Caco-2 (cell line): ENCODE data around the gene UNC5A. TPM values are rescaled to one million over a fixed set of nuclear protein-coding genes. Genes with fewer than 3 reads are reported as not detected.

Experiments used
- BruUV-seq: library from RNA; stranded (reverse); fragments of 400-500 nt; replicated peaks from 2 replicates; lab custom pipeline; 2021; lab: Mats Ljungman, UMichigan
- CTCF ChIA-PET: fragments of 300-600 bp; sonication (Branson Sonifier 250); formaldehyde crosslinking; loops from one replicate; lab custom pipeline; 2022; ENCODE audit warnings: antibody characterized with exemption; lab: Charles Lee
- POLR2A ChIA-PET: fragments of 300-600 bp; sonication (Branson Sonifier 250); formaldehyde crosslinking; loops from one replicate; lab custom pipeline; 2022; ENCODE audit warnings: antibody characterized with exemption; lab: Charles Lee
- DNase-seq, 2 experiments: peaks; one replicate each; pipeline versions ENCODE4 v3.0.0 to v3.0.0-alpha.2; 2020 to 2022
- H3K27me3 ChIP-seq: replicated peaks from 2 replicates; pipeline ENCODE4 v1.6.0; 2011; ENCODE audit warnings: low read length; ENCODE audit not compliant: control insufficient read depth, insufficient read depth
- H3K36me3 ChIP-seq: 2 replicates; pipeline ENCODE4 v1.5.1; 2011; ENCODE audit warnings: low read length; ENCODE audit not compliant: control insufficient read depth, insufficient read depth
- H3K4me1 ChIP-seq: fragments of 250-450 bp; sonication (Bioruptor Pico); 2 replicates; pipeline ENCODE4 v1.5.1; 2020; ENCODE audit warnings: mild to moderate bottlenecking
- H3K4me3 ChIP-seq: 2 replicates; pipeline ENCODE4 v1.5.1; 2011; ENCODE audit warnings: low read depth, mild to moderate bottlenecking, control low read depth, low read length
- H3K9me3 ChIP-seq: fragments of 250-450 bp; sonication (Bioruptor Pico); 2 replicates; pipeline ENCODE4 v1.5.1; 2020; ENCODE audit warnings: mild to moderate bottlenecking, moderate library complexity
- H3K27ac Mint-ChIP-seq: one replicate; pipeline ENCODE4 v1.8.0; 2022; ENCODE audit warnings: mixed read lengths; ENCODE audit not compliant: unreplicated experiment
- H3K27me3 Mint-ChIP-seq: one replicate; pipeline ENCODE4 v1.8.0; 2022; ENCODE audit warnings: mixed read lengths; ENCODE audit not compliant: insufficient read depth, unreplicated experiment
- H3K36me3 Mint-ChIP-seq: one replicate; pipeline ENCODE4 v1.8.0; 2022; ENCODE audit warnings: mild to moderate bottlenecking, mixed read lengths; ENCODE audit not compliant: insufficient read depth, unreplicated experiment
- H3K4me1 Mint-ChIP-seq: one replicate; pipeline ENCODE4 v1.8.0; 2022; ENCODE audit warnings: low read depth, mixed read lengths; ENCODE audit not compliant: unreplicated experiment
- H3K4me3 Mint-ChIP-seq: one replicate; pipeline ENCODE4 v1.8.0; 2022; ENCODE audit warnings: mild to moderate bottlenecking, moderate library complexity, mixed read lengths; ENCODE audit not compliant: unreplicated experiment
- H3K9me3 Mint-ChIP-seq: one replicate; pipeline ENCODE4 v1.8.0; 2022; ENCODE audit warnings: mixed read lengths; ENCODE audit not compliant: unreplicated experiment
- intact Hi-C: fragments of 100-400 bp; cut with micrococcal nuclease; formaldehyde crosslinking; loops from one replicate; pipeline ENCODE4 v1.10.0; 2022; ENCODE audit not compliant: unreplicated experiment
- total RNA-seq: library from RNA; stranded (reverse); gene quantifications from 2 replicates; pipeline ENCODE4 v1.2.3, GENCODE V29; 2022
- TF ChIP-seq, protein P1 (sequence below), 2 experiments: fragments of 200-600 bp in 1 of 2; IDR thresholded peaks; 1 replicate in 1 of 2; 2 replicates in 1 of 2; pipeline versions ENCODE4 v1.5.1 to v1.8.0; 2011 to 2022; ENCODE audit warnings: antibody characterized with exemption in 1 of 2, control low read depth in 1 of 2, inconsistent platforms in 1 of 2, low read depth in 1 of 2, low read length in 1 of 2, mild to moderate bottlenecking in 1 of 2, moderate library complexity in 1 of 2; ENCODE audit not compliant: insufficient read depth in 1 of 2, severe bottlenecking in 1 of 2, unreplicated experiment in 1 of 2

Gene UNC5A
- total RNA-seq, 1 experiment from 2014 or later: not detected

DNA sequence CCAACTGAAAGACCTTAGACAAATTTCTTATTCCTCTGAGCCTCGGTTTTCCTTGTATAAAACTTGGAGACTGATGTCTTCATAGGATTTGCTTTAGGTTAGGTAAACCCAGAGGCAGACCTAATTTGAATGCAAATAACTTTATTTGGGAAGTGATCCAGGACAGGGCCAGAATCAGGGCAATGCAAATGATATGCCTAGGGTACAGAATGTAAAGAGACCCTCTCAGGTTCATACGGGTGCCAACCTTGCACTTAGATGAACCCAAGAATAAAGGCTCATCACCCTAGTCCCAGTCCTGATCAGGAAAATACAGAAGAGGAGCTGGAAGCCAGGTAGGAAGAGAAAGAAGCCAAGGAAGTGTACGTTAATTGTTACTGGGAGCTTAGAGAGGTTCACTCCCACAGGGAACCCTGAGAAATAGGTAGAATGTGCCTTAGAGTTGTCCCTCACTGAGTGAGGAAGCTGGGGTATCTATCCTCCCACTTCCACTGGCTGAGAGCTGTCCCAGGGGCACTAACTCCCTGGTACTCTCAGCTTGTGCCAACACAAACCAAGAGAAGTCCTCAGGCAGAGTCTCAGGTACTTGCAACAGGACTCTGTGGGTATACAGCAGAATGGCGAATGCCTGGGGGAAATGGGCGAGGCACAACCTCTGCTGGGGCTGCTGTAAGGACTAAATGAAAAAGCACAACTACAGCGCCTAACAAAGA lies 91.9 kb downstream of the UNC5A start:
- ChIA-PET CTCF (no interaction called here), POLR2A (no interaction called here)
- Mint-ChIP-seq H3K36me3 (peaks cover 64% of the 10 kb centered on the region), H3K9me3 (no peaks in the 10 kb centered on the region), H3K27me3 (no peaks in the 10 kb centered on the region), H3K4me1 (no peaks in the 10 kb centered on the region), H3K27ac (no peak overlapping the region), H3K4me3 (no peak overlapping the region)
- intact Hi-C loops: no loop called here
- Histone ChIP-seq H3K36me3 (peaks cover 9% of the 10 kb centered on the region), H3K9me3 (no peaks in the 10 kb centered on the region), H3K4me1 (no peaks in the 10 kb centered on the region), H3K27me3 (no peaks in the 10 kb centered on the region), H3K4me3 (no peak overlapping the region)
- BruUV-seq: no TSS peak
- no peak for DNase-seq
- TF ChIP-seq, protein P1, sequence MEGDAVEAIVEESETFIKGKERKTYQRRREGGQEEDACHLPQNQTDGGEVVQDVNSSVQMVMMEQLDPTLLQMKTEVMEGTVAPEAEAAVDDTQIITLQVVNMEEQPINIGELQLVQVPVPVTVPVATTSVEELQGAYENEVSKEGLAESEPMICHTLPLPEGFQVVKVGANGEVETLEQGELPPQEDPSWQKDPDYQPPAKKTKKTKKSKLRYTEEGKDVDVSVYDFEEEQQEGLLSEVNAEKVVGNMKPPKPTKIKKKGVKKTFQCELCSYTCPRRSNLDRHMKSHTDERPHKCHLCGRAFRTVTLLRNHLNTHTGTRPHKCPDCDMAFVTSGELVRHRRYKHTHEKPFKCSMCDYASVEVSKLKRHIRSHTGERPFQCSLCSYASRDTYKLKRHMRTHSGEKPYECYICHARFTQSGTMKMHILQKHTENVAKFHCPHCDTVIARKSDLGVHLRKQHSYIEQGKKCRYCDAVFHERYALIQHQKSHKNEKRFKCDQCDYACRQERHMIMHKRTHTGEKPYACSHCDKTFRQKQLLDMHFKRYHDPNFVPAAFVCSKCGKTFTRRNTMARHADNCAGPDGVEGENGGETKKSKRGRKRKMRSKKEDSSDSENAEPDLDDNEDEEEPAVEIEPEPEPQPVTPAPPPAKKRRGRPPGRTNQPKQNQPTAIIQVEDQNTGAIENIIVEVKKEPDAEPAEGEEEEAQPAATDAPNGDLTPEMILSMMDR (IDR thresholded peaks at IDR 0.05; ENCODE audit: insufficient read depth in 1 of 2, low read depth in 1 of 2, low read length in 1 of 2, severe bottlenecking in 1 of 2, unreplicated experiment in 1 of 2): no peak

GRCh38 chr5:176902911-176903664 lies 92.7 kb downstream of the UNC5A start:
- Mint-ChIP-seq H3K9me3 (no peaks in the 10 kb centered on the region), H3K27ac (no peak overlapping the region), H3K4me1 (no peaks in the 10 kb centered on the region), H3K36me3 (peaks cover 66% of the 10 kb centered on the region), H3K4me3 (no peak overlapping the region), H3K27me3 (no peaks in the 10 kb centered on the region)
- TF ChIP-seq, protein P1 (IDR thresholded peaks at IDR 0.05; ENCODE audit: insufficient read depth in 1 of 2, low read depth in 1 of 2, low read length in 1 of 2, severe bottlenecking in 1 of 2, unreplicated experiment in 1 of 2): no peak
- Histone ChIP-seq H3K4me3 (no peak overlapping the region), H3K36me3 (peaks cover 10% of the 10 kb centered on the region), H3K27me3 (no peaks in the 10 kb centered on the region), H3K9me3 (no peaks in the 10 kb centered on the region), H3K4me1 (no peaks in the 10 kb centered on the region)
- no peak for DNase-seq
- BruUV-seq: no TSS peak
- ChIA-PET CTCF (interaction anchor here (1.1 to 1.8 kb wide), 2 partner anchors 33 to 243 kb away, joined by 3 to 5 read pairs; no protein-coding TSS in a partner anchor), POLR2A (no interaction called here)
- intact Hi-C loops: no loop called here

DNA sequence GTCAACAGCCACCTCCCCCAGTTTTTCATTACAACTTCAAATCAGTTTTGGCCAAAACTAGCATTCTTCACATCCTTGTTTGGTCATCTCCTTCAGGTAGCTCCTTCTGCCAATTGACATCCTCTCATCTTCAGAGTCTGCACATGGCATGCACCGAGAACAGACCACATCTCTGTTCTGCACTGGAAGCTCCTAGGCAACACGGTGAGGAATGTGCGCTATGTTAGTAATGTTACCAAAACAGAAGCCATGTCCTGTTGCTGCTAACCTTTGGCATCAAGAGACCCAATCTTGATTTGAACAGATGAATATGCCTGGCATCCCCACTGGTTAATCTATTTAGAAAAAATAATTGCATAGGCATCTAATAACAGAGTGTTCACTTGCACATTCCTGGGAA lies 93.9 kb downstream of the UNC5A start:
- ChIA-PET POLR2A (no interaction called here), CTCF (interaction anchor here (1.1 to 1.8 kb wide), 2 partner anchors 34 to 244 kb away, joined by 3 to 5 read pairs; no protein-coding TSS in a partner anchor)
- Mint-ChIP-seq H3K36me3 (peaks cover 72% of the 10 kb centered on the region), H3K27me3 (no peaks in the 10 kb centered on the region), H3K9me3 (no peaks in the 10 kb centered on the region), H3K4me3 (no peak overlapping the region), H3K27ac (no peak overlapping the region), H3K4me1 (no peaks in the 10 kb centered on the region)
- DNase-seq: no peak
- Histone ChIP-seq H3K4me3 (no peak overlapping the region), H3K27me3 (no peaks in the 10 kb centered on the region), H3K36me3 (peaks cover 10% of the 10 kb centered on the region), H3K9me3 (no peaks in the 10 kb centered on the region), H3K4me1 (no peaks in the 10 kb centered on the region)
- TF ChIP-seq, protein P1 (IDR thresholded peaks at IDR 0.05; ENCODE audit: insufficient read depth in 1 of 2, low read depth in 1 of 2, low read length in 1 of 2, severe bottlenecking in 1 of 2, unreplicated experiment in 1 of 2): no peak
- BruUV-seq: no TSS peak
- intact Hi-C loops: no loop called here
